Large intestine (tissue), 3 donors: ENCODE data around the gene SH3PXD2A. TPM values are rescaled to one million over a fixed set of nuclear protein-coding genes. Genes with fewer than 3 reads are reported as not detected.

Experiments
- DNase-seq, 2 donors: peaks; one replicate each; pipeline versions ENCODE4 v3.0.0 to v3.0.0-alpha.2; 2013
- H3K27ac ChIP-seq: one replicate; pipeline ENCODE4 v1.5.1; 2013; ENCODE audit warnings: low read length
- H3K27me3 ChIP-seq: 2 replicates; pipeline ENCODE4 v1.6.1; 2013; ENCODE audit warnings: low read length; ENCODE audit not compliant: control insufficient read depth, insufficient read depth
- H3K36me3 ChIP-seq: 2 replicates; pipeline ENCODE4 v1.6.1; 2013; ENCODE audit warnings: low read length; ENCODE audit not compliant: control insufficient read depth, insufficient read depth
- H3K4me1 ChIP-seq: one replicate; pipeline ENCODE4 v1.6.1; 2013; ENCODE audit warnings: low read length; ENCODE audit not compliant: control insufficient read depth, insufficient read depth
- H3K4me3 ChIP-seq: one replicate; pipeline ENCODE4 v1.5.1; 2013; ENCODE audit warnings: low read length
- H3K9me3 ChIP-seq: one replicate; pipeline ENCODE4 v1.6.1; 2013; ENCODE audit warnings: mild to moderate bottlenecking, low read depth, low read length, moderate library complexity; ENCODE audit not compliant: control insufficient read depth
- WGBS: methylation state at CpG from one replicate; pipeline ENCODE4 v1.1.5; 2013; ENCODE audit warnings: low lambda C conversion rate; ENCODE audit not compliant: insufficient coverage; 5-methylcytosine and 5-hydroxymethylcytosine counted together
- polyA plus RNA-seq: library from polyadenylated mRNA; unstranded; fragments of 120-200 nt; gene quantifications from one replicate; pipeline ENCODE4 v1.2.1, GENCODE V29; 2013

The SH3PXD2A gene
- polyA plus RNA-seq, 1 donor: 32.0 TPM

- WGBS: no CpG with 5 or more reads among the region's 1 CpG
Observed at GRCh38 chr10:103546401-103546800, 309.0 kb downstream of the SH3PXD2A start.

DNA sequence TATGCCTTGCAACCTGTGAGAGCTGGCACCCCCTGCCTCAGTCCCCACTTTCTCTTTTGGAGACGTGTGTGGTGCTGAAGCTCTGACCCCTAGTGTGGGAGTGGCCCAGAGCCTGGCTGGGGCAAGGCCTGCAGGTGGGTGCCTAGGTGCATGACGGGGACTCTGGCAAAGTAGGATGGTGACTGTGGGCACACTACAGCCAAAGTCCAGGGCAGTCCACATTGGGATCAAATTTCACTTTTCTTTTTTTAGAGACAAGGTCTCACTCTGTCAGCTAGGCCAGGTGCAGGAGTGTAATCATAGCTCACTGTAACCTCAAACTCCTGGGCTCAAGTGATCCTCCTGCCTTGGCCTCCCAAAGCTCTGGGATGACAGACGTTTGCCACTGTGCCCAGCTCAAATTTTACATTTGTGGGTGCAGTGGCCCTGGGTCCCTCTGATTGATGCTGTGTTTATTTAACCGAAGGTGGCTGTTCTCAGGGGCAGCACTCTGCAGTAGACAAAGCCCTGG, 309.6 kb downstream of the SH3PXD2A start:
- Histone ChIP-seq H3K4me3 (no peak overlapping the region), H3K9me3 (no peaks in the 10 kb centered on the region), H3K4me1 (peaks cover 55% of the 10 kb centered on the region), H3K27ac (no peak overlapping the region), H3K27me3 (no peaks in the 10 kb centered on the region), H3K36me3 (no peaks in the 10 kb centered on the region)
- WGBS: no CpG with 5 or more reads among the region's 4 CpGs
- DNase-seq: peak in 1 of 2 donors; percentile 76

More at GRCh38 chr10:103546401-103546800, 309.0 kb downstream of the SH3PXD2A start:
- no peak for DNase-seq
- Histone ChIP-seq H3K27ac (no peak overlapping the region), H3K27me3 (no peaks in the 10 kb centered on the region), H3K4me3 (no peak overlapping the region), H3K36me3 (no peaks in the 10 kb centered on the region), H3K4me1 (peaks cover 55% of the 10 kb centered on the region), H3K9me3 (no peaks in the 10 kb centered on the region)

DNA sequence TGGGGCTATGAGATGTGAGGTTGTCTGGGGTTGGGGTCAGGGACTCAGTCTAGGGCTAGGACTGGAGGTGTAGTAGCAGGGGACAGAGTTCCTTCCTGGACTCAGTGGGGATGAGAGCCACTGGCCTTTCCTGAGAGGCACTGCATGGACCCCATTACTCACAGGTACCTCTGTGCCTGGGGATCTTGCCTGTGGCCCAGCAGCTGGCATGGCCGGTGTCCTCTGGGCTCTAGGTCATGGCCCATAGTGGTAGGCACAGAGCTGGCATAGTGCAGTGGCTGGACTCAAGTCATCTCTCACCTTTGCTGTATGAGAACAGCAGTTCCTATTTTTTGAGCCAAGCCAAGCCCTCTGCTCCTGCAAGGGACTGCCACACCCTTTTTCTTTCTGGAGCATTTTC, 310.0 kb downstream of the SH3PXD2A start:
- Histone ChIP-seq H3K36me3 (no peaks in the 10 kb centered on the region), H3K4me3 (no peak overlapping the region), H3K27ac (no peak overlapping the region), H3K27me3 (no peaks in the 10 kb centered on the region), H3K9me3 (no peaks in the 10 kb centered on the region), H3K4me1 (peaks cover 55% of the 10 kb centered on the region)
- WGBS: no CpG with 5 or more reads among the region's 1 CpG
- DNase-seq: peak in 1 of 2 donors; percentile 31

GRCh38 chr10:103544657-103545310, 310.6 kb downstream of the SH3PXD2A start:
- Histone ChIP-seq H3K27me3 (no peaks in the 10 kb centered on the region), H3K27ac (no peak overlapping the region), H3K4me3 (no peak overlapping the region), H3K36me3 (no peaks in the 10 kb centered on the region), H3K9me3 (no peaks in the 10 kb centered on the region), H3K4me1 (peaks cover 51% of the 10 kb centered on the region)
- no peak for DNase-seq
- no CpG with 5 or more reads among the region's 8 CpGs for WGBS

Other genes starting within 250 kb of the SH3PXD2A start
- 13.4 TPM for gene STN1, start 62.6 kb upstream of the SH3PXD2A start, polyA plus RNA-seq
- gene SLK, start 111.6 kb upstream of the SH3PXD2A start, polyA plus RNA-seq: 34.0 TPM
- gene COL17A1, start 230.3 kb upstream of the SH3PXD2A start, polyA plus RNA-seq: 8.8 TPM